Endodermal cell (in vitro differentiated cells): ENCODE data around the gene DNAH1. TPM values are rescaled to one million over a fixed set of nuclear protein-coding genes. Genes with fewer than 3 reads are reported as not detected.

Experiments
- DNase-seq: peaks from one replicate; pipeline ENCODE4 v3.0.0-alpha.2; 2017
- H3K27ac ChIP-seq: 2 replicates; pipeline ENCODE4 v1.5.1; 2013; ENCODE audit warnings: mild to moderate bottlenecking, low read depth, low read length, moderate library complexity
- H3K27me3 ChIP-seq: 2 replicates; pipeline ENCODE4 v1.6.1; 2013; ENCODE audit warnings: mild to moderate bottlenecking, low read length, moderate library complexity; ENCODE audit not compliant: insufficient read depth, control insufficient read depth, poor library complexity, severe bottlenecking
- H3K36me3 ChIP-seq: 2 replicates; pipeline ENCODE4 v1.7.0; 2013; ENCODE audit warnings: mild to moderate bottlenecking, low read length, moderate library complexity; ENCODE audit not compliant: control insufficient read depth, insufficient read depth
- H3K4me1 ChIP-seq: one replicate; pipeline ENCODE4 v1.7.0; 2013; ENCODE audit warnings: low read length; ENCODE audit not compliant: control insufficient read depth, insufficient read depth
- H3K4me3 ChIP-seq: 2 replicates; pipeline ENCODE4 v1.5.1; 2013; ENCODE audit warnings: mild to moderate bottlenecking, low read length, moderate library complexity
- H3K9ac ChIP-seq: 2 replicates; pipeline ENCODE4 v1.6.1; 2013; ENCODE audit warnings: mild to moderate bottlenecking, low read length, moderate library complexity; ENCODE audit not compliant: poor library complexity, severe bottlenecking; ENCODE audit errors: extremely low read depth
- H3K9me3 ChIP-seq: 2 replicates; pipeline ENCODE4 v1.6.1; 2013; ENCODE audit warnings: mild to moderate bottlenecking, low read length, moderate library complexity; ENCODE audit not compliant: control insufficient read depth
- H3K27ac Mint-ChIP-seq: 2 replicates; pipeline ENCODE4 v1.8.0; 2020; ENCODE audit warnings: mixed read lengths
- H3K27me3 Mint-ChIP-seq: 2 replicates; pipeline ENCODE4 v1.8.0; 2021; ENCODE audit warnings: mild to moderate bottlenecking, mixed read lengths; ENCODE audit not compliant: insufficient read depth
- H3K36me3 Mint-ChIP-seq: 2 replicates; pipeline ENCODE4 v1.8.0; 2020; ENCODE audit warnings: low read depth, mixed read lengths
- H3K4me1 Mint-ChIP-seq: 2 replicates; pipeline ENCODE4 v1.8.0; 2020; ENCODE audit warnings: mixed read lengths
- H3K4me3 Mint-ChIP-seq: 2 replicates; pipeline ENCODE4 v1.8.0; 2020; ENCODE audit warnings: mild to moderate bottlenecking, moderate library complexity, mixed read lengths
- H3K9me3 Mint-ChIP-seq: 2 replicates; pipeline ENCODE4 v1.8.0; 2020; ENCODE audit warnings: mild to moderate bottlenecking, mixed read lengths
- WGBS, 2 experiments: methylation state at CpG; one replicate each; pipeline versions ENCODE4 v1.1.5 to v1.1.7; 2013; ENCODE audit warnings: missing lambda C conversion rate in 2 of 2, mixed read lengths in 1 of 2; ENCODE audit not compliant: insufficient coverage in 1 of 2, insufficient read length in 1 of 2; 5-methylcytosine and 5-hydroxymethylcytosine counted together
- total RNA-seq, 2 donors: library from RNA; stranded (reverse); fragmentation: NEBNext Ultra II Directional in 1 of 2; extraction: Animal tissue kit (Norgen Biotek cat#: 25700) in 1 of 2; gene quantifications; 2 replicates in 1 of 2; 3 replicates in 1 of 2; pipeline ENCODE4 v1.2.1, GENCODE V29; 2021
- TF ChIP-seq, protein P1 (sequence below): fragments of 200-600 bp; sonication (generic); conservative IDR thresholded peaks from 2 replicates; pipeline ENCODE4 v1.5.0; 2021; ENCODE audit warnings: antibody characterized with exemption, mild to moderate bottlenecking

The DNAH1 gene
- total RNA-seq, 2 donors from 2014 or later, result 4.9 to 5.5 TPM

DNA sequence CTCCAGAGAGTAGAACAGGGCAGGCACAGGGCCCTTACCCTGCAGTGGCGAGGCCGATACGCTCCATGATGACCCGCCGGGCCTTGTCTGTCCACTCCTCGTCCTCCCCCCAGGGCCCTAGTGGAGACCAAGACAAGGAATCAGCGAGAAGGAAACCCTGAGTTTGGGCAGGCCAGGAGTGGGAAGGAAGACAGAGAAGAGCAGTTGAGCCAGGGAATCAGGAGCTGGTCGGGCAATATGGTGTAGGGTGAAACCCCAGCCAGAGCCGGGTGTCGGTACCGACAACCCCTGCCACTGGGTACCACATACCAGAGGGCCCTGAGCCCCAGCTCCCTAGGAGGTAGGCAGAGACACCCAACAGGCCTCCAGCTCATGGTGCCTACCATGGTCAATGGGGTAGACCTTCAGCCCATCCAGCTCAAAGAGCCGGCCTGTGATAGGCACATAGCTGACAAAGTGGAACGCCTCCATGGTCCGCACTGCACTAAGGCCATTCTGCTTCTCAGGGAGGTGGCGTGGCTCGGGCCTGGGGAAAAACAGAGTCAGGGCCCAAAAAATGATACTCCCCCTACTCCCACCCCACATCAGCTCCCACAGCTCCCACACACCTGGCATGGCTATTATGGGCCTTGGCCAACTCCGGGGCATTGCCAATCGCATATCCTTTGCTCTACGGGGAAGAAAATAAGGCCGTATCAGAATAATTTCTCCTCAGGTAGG lies 90.8 kb downstream of the DNAH1 start:
- Histone ChIP-seq H3K9me3 (no peaks in the 10 kb centered on the region), H3K36me3 (peaks cover 66% of the 10 kb centered on the region), H3K27me3 (no peaks in the 10 kb centered on the region), H3K4me1 (peaks cover 6% of the 10 kb centered on the region), H3K27ac (no peak overlapping the region), H3K4me3 (no peak overlapping the region), H3K9ac (no peak overlapping the region)
- no peak for DNase-seq
- 94 to 95% methylated on average over 17 to 20 of the region's 20 CpGs for WGBS, 2 experiments
- Mint-ChIP-seq H3K9me3 (no peaks in the 10 kb centered on the region), H3K27ac (no peak overlapping the region), H3K27me3 (no peaks in the 10 kb centered on the region), H3K4me1 (peaks cover 17% of the 10 kb centered on the region), H3K4me3 (no peak overlapping the region), H3K36me3 (peaks cover 55% of the 10 kb centered on the region)
- TF ChIP-seq, protein P1, sequence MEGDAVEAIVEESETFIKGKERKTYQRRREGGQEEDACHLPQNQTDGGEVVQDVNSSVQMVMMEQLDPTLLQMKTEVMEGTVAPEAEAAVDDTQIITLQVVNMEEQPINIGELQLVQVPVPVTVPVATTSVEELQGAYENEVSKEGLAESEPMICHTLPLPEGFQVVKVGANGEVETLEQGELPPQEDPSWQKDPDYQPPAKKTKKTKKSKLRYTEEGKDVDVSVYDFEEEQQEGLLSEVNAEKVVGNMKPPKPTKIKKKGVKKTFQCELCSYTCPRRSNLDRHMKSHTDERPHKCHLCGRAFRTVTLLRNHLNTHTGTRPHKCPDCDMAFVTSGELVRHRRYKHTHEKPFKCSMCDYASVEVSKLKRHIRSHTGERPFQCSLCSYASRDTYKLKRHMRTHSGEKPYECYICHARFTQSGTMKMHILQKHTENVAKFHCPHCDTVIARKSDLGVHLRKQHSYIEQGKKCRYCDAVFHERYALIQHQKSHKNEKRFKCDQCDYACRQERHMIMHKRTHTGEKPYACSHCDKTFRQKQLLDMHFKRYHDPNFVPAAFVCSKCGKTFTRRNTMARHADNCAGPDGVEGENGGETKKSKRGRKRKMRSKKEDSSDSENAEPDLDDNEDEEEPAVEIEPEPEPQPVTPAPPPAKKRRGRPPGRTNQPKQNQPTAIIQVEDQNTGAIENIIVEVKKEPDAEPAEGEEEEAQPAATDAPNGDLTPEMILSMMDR, result no peak

- TF ChIP-seq, protein P1, result no peak
- Histone ChIP-seq H3K4me1 (peaks cover 11% of the 10 kb centered on the region), H3K9me3 (no peaks in the 10 kb centered on the region), H3K9ac (no peak overlapping the region), H3K4me3 (no peak overlapping the region), H3K27me3 (no peaks in the 10 kb centered on the region), H3K27ac (no peak overlapping the region), H3K36me3 (peaks cover 58% of the 10 kb centered on the region)
- no peak for DNase-seq
- WGBS, 2 experiments, result 96% methylated on average over 3 of the region's 3 CpGs; no CpG with 5 or more reads in 1 of the 2 experiments
- Mint-ChIP-seq H3K9me3 (no peaks in the 10 kb centered on the region), H3K4me3 (peak overlapping the region; percentile 80), H3K27ac (no peak overlapping the region), H3K4me1 (peaks cover 17% of the 10 kb centered on the region), H3K36me3 (peaks cover 49% of the 10 kb centered on the region), H3K27me3 (no peaks in the 10 kb centered on the region)
Observed at GRCh38 chr3:52407779-52408178, 91.7 kb downstream of the DNAH1 start.

DNA sequence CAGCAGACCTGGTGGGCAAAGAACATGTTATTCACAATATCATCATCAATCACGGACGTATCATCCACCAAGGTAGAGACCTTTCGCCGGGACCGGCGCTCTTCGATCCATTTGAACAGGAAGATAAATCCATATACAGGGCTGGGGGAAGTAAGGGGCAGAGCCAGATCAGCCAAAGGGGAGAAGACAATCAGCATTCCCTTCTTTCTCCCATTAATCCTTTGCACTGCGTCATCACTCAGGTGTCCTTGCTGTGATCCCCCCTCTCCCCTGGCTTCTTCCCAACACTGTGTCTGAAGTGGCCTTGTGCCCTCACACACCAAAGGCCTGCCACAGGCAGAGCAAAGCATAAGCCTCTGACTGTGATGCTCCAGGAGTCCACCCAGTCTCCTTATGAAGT lies 92.3 kb downstream of the DNAH1 start:
- no peak for DNase-seq
- H3K4me1 ChIP-seq, result peaks cover 11% of the 10 kb centered on the region
- H3K9me3 Mint-ChIP-seq, result no peaks in the 10 kb centered on the region
- peak overlapping the region; percentile 80 for H3K4me3 Mint-ChIP-seq
- H3K4me1 Mint-ChIP-seq, result peaks cover 17% of the 10 kb centered on the region
- H3K9ac ChIP-seq, result peak overlapping the region; percentile 89
- H3K27ac Mint-ChIP-seq, result peak overlapping the region; percentile 86
- H3K27ac ChIP-seq, result no peak overlapping the region
- H3K27me3 Mint-ChIP-seq, result no peaks in the 10 kb centered on the region
- no peaks in the 10 kb centered on the region for H3K9me3 ChIP-seq
- peak overlapping the region; percentile 91 for H3K4me3 ChIP-seq
- WGBS, 2 experiments, result 96 to 100% methylated on average over 6 to 8 of the region's 8 CpGs
- no peaks in the 10 kb centered on the region for H3K27me3 ChIP-seq
- H3K36me3 Mint-ChIP-seq, result peaks cover 43% of the 10 kb centered on the region
- H3K36me3 ChIP-seq, result peaks cover 51% of the 10 kb centered on the region
- TF ChIP-seq, protein P1, result no peak
